Osteocyte (in vitro differentiated cells): ENCODE data around the gene TMCC3. TPM values are rescaled to one million over a fixed set of nuclear protein-coding genes. Genes with fewer than 3 reads are reported as not detected.

Experiments
- DNase-seq: peaks from one replicate; pipeline ENCODE4 v3.0.0; 2021; ENCODE audit warnings: mixed read lengths; ENCODE audit not compliant: unreplicated experiment; ENCODE audit errors: extremely low spot score
- H3K27ac Mint-ChIP-seq: one replicate; pipeline ENCODE4 v1.8.0; 2021; ENCODE audit warnings: mild to moderate bottlenecking, mixed read lengths; ENCODE audit not compliant: unreplicated experiment
- H3K27me3 Mint-ChIP-seq: one replicate; pipeline ENCODE4 v1.8.0; 2021; ENCODE audit warnings: mixed read lengths; ENCODE audit not compliant: unreplicated experiment
- H3K36me3 Mint-ChIP-seq: one replicate; pipeline ENCODE4 v1.8.0; 2021; ENCODE audit warnings: mixed read lengths; ENCODE audit not compliant: unreplicated experiment
- H3K4me1 Mint-ChIP-seq: one replicate; pipeline ENCODE4 v1.8.0; 2021; ENCODE audit warnings: mixed read lengths; ENCODE audit not compliant: unreplicated experiment
- H3K4me3 Mint-ChIP-seq: one replicate; pipeline ENCODE4 v1.8.0; 2021; ENCODE audit warnings: mild to moderate bottlenecking, moderate library complexity, mixed read lengths; ENCODE audit not compliant: unreplicated experiment
- H3K9me3 Mint-ChIP-seq: one replicate; pipeline ENCODE4 v1.8.0; 2021; ENCODE audit warnings: mixed read lengths; ENCODE audit not compliant: unreplicated experiment
- CTCF ChIP-seq: fragments of 200-600 bp; sonication (generic); IDR thresholded peaks from 2 replicates; pipeline ENCODE4 v1.5.0; 2021; ENCODE audit warnings: antibody characterized with exemption, mild to moderate bottlenecking, moderate library complexity
- total RNA-seq: library from RNA; stranded (reverse); gene quantifications from 2 replicates; pipeline ENCODE4 v1.2.1, GENCODE V29; 2021

Gene TMCC3
- total RNA-seq, 1 donor from 2014 or later: not detected

DNA sequence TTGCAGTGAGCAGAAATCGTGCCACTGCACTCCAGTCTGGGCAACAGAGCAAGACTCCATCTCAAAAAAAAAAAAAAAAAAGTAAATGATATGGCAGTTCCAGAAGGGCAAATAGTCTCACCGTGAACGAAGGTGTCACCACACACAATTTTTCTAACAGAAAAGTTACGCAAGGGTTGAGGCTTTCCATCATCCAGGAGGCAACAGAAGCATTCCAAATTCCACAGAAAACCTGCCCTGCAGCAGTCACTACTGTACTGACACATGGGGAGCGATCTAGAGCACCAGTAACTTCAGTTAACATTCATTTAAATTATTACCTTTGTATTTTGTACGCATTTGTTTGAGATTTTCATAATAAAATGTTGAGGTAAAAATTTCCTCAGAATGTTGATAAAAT is 24.8 kb downstream of the TMCC3 start:
- no peak overlapping the region for H3K27ac Mint-ChIP-seq
- TF ChIP-seq CTCF: no peak
- DNase-seq: no peak
- no peaks in the 10 kb centered on the region for H3K36me3 Mint-ChIP-seq
- no peaks in the 10 kb centered on the region for H3K4me1 Mint-ChIP-seq
- no peaks in the 10 kb centered on the region for H3K27me3 Mint-ChIP-seq
- no peaks in the 10 kb centered on the region for H3K9me3 Mint-ChIP-seq
- H3K4me3 Mint-ChIP-seq: no peak overlapping the region

GRCh38 chr12:94623161-94623920 is 27.0 kb downstream of the TMCC3 start:
- DNase-seq: no peak
- TF ChIP-seq CTCF: no peak
- Mint-ChIP-seq H3K9me3 (no peaks in the 10 kb centered on the region), H3K27ac (no peak overlapping the region), H3K4me3 (no peak overlapping the region), H3K27me3 (no peaks in the 10 kb centered on the region), H3K4me1 (peaks cover 4% of the 10 kb centered on the region), H3K36me3 (no peaks in the 10 kb centered on the region)

- H3K4me1 Mint-ChIP-seq: peaks cover 4% of the 10 kb centered on the region
- H3K27me3 Mint-ChIP-seq: no peaks in the 10 kb centered on the region
- H3K4me3 Mint-ChIP-seq: no peak overlapping the region
- H3K27ac Mint-ChIP-seq: no peak overlapping the region
- H3K36me3 Mint-ChIP-seq: no peaks in the 10 kb centered on the region
- DNase-seq: no peak
- no peaks in the 10 kb centered on the region for H3K9me3 Mint-ChIP-seq
- no peak for TF ChIP-seq CTCF
Measured at GRCh38 chr12:94622475-94622874, 27.9 kb downstream of the TMCC3 start.

- DNase-seq: no peak
- no peak for TF ChIP-seq CTCF
- Mint-ChIP-seq H3K27ac (no peak overlapping the region), H3K4me1 (peaks cover 4% of the 10 kb centered on the region), H3K36me3 (no peaks in the 10 kb centered on the region), H3K27me3 (no peaks in the 10 kb centered on the region), H3K9me3 (no peaks in the 10 kb centered on the region), H3K4me3 (no peak overlapping the region)
Measured at GRCh38 chr12:94621662-94622359, 28.5 kb downstream of the TMCC3 start.

- H3K4me3 Mint-ChIP-seq: no peak overlapping the region
- no peaks in the 10 kb centered on the region for H3K27me3 Mint-ChIP-seq
- no peak overlapping the region for H3K27ac Mint-ChIP-seq
- H3K9me3 Mint-ChIP-seq: no peaks in the 10 kb centered on the region
- H3K36me3 Mint-ChIP-seq: no peaks in the 10 kb centered on the region
- no peak for TF ChIP-seq CTCF
- DNase-seq: no peak
- peaks cover 4% of the 10 kb centered on the region for H3K4me1 Mint-ChIP-seq
Measured at GRCh38 chr12:94620621-94621020, 29.7 kb downstream of the TMCC3 start.
